ENCODE data around the gene INF2.

The INF2 gene

DNA sequence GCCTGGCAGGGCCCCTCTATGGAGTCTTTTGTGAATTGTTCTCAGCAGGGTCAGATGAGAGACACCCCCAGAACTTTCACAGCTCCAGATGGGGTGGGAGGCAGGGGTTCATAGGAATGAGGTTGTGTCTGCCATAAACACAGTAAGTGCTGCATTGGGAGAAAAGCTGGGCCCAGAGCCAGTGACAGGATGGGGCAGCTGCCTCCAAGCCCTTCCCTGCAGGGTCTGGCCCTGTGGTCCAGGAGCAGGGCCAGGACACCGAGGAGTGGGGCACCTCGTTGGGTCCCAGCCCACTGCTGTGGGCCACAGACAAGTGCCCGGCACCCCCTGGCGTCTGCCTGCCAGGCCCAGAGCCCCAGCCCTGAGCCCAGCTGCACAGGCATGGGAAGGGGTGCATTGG is 13.3 kb downstream of the INF2 start:
- DNase-seq (ENCODE audit: low read depth), result no peak

DNA sequence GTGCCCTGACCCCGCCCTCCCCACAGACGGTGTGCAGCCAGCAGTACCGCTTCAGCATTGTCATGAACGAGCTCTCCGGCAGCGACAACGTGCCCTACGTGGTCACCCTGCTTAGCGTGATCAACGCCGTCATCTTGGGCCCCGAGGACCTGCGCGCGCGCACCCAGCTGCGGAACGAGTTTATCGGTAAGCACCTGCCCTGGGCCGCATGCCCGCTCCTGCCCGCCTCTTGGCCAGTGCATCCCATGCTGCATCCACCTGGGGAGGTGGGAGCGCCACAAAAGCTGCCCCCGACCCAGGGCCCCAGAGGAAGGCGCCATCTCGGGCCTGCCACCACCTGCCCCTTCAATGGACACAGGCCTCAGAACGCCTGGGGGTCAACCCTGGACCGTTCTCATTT is 13.9 kb downstream of the INF2 start:
- DNase-seq (ENCODE audit: low read depth), result no peak

DNA sequence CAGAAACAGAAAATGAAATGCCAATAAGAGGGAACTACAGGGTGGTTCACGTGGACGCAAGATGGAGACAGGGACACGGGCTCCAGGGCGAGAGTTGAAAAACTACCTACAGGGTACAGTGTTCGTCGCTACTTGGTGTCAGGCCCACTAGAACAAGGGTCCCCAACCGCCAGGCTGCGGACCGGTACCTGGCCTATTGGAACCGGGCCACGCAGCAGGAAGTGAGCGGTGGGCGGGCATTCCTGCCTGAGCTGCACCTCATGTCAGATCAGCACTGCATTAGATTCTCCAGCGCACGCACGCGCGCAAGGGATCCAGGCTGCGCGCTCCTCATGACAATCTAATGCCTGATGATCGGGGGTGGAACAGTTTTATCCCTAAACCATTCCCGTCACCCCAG is 14.8 kb downstream of the INF2 start:
- no peak for DNase-seq (ENCODE audit: low read depth)

DNA sequence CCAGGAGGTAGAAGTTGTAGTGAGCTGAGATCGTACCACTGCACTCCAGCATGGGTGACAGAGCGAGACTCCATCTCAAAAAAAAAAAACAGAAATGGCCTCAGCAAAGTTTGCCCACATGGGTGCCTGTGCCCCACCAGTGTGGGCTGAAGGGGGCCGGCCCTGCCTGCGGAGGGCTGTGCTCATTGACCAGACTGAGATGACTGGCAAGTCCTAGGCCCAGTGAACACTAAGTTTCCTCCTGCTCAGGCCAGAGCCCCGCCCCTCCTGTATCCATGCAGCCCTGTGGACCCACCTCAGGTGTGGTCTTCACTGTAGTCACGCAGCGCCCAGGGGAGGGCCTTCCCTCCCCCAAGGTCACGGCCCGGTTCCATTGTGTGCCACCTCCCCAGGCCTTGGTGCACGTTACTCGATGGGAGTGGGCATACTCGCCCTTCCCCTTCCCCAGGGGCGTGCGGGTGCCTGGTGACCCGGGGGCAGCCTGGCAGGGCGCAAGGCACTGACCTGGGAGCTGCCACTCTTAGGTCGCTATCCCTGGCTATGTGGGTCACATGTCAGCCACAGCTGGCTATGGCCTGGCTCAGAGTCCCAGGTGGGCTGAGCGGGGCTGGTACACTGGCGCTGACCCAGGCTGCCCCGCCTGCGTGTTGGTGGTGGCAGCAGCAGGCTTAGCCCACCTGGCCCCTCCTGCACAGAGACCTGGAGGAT is 16.1 kb downstream of the INF2 start:
- DNase-seq (ENCODE audit: low read depth), result no peak

DNA sequence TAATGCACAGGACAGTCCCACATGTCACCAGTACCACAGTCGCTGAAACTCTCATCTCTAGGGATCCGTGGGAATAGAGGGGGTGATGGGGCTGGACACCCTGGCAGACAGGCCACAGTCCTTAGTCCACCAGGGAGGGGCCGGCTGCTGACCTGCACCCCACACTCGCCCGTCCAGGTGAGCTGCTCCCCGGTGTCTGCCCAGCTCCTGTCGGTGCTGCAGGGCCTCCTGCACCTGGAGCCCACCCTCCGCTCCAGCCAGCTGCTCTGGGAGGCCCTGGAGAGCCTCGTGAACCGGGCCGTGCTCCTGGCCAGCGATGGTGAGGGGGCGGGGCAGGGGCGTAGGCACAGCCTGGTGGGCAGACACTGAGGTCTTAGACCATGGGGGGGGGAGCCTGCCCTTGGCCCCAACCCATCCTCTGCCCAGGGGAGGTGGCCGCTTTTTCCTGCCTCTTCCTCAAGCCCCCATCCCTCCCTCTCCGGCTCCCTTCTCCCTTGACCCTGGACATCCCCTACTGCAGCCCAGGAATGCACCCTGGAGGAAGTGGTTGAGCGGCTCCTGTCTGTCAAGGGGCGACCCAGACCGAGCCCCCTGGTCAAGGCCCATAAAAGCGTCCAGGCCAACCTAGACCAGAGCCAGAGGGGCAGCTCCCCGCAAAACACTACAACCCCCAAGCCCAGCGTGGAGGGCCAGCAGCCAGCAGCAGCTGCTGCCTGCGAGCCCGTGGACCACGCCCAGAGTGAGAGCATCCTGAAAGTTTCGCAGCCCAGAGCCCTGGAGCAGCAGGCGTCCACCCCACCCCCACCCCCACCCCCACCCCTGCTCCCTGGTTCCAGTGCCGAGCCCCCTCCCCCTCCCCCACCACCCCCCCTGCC is 17.6 kb downstream of the INF2 start:
- no peak for DNase-seq (ENCODE audit: low read depth)

DNA sequence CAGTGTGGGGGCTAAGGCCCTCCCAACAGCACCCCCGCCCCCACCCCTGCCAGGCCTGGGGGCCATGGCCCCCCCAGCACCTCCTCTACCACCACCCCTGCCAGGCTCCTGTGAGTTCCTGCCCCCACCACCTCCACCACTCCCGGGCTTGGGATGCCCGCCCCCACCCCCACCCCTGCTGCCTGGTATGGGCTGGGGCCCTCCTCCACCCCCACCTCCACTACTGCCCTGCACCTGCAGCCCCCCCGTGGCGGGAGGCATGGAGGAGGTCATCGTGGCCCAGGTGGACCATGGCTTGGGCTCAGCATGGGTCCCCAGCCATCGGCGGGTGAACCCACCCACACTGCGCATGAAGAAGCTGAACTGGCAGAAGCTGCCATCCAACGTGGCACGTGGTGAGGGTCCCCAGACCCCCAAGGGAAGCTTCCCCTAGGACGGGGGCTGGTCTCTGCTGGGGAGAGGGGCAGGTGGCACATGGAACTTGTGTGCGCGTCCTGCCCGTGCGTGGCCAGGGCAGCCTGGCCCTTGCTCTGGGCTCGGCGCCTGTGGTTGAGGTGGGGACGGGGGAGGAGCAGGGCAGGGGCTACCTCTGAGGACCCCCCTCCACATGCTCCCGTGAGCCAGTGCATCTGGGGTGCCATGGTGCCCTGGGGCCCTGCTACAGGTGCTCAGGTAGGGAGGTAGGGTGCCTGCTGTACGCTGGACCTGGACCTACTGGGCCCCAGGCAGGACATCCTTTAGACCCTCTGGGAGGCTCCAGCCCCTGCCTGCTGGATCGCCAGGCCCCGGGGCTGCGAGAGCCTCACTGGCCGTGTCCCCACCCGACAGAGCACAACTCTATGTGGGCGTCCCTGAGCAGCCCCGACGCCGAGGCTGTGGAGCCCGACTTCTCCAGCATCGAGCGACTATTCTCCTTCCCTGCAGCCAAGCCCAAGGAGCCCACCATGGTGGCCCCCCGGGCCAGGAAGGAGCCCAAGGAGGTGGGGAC is 18.5 kb downstream of the INF2 start:
- no peak for DNase-seq (ENCODE audit: low read depth)

DNA sequence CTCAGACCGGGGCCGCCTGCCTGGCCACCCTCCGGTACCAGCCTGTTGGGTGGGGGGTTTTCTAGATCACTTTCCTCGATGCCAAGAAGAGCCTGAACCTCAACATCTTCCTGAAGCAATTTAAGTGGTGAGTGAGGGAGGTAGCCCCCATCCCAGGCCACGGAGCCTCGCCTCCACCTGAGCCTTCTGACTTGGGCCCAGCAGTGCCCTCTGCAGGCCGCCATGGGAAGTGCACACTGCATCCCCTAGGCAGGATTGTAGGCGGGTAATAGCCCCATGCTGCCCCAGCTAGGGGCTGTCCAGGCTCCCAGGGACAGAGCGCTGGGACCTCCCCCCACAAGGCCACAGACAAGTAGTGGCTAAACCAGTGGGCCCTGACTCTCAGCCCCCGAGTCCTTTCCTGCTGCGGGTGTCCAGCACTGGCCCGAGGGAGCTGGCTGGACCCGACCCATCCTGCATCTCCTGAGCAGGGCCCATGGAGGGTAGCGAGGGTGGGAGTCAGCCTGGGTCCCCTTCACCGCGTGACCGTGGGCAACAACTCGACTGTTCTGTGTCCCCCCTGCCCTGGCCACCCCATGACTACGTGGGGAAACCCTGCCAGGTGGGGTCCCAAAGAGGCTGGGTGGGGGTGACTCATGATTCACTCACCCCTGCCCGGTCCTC is 19.3 kb downstream of the INF2 start:
- DNase-seq (ENCODE audit: low read depth), result peak; percentile 45

DNA sequence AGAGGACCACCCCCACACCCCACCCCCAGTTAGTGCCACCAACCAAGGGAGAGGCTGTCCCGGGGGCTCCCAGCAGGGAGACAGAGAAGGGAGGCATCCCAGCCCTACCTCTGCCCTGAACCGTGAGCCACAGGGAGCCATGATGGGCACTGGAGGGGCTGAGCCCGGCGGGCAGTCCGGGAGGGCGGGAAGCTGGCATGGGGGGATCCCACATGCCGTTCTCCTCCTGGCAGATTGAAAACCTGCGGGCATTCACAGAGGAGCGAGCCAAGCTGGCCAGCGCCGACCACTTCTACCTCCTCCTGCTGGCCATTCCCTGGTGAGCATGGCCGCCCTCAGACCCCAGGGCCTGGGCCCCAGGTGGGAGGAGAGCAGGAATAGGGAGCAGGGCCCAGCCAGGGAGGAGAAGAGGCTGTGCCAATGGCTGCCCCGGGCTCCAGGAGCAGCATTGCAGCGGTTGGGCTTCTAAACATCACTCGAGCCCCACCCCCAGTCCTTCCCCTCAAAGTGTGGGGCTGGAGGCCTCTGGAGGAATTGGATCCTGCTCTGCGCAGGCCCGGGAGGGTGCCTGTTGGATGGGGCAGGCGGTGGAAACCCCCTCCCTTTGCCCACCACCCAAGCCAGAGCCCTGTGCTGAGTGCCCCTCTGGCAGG is 20.1 kb downstream of the INF2 start:
- no peak for DNase-seq (ENCODE audit: low read depth)

DNA sequence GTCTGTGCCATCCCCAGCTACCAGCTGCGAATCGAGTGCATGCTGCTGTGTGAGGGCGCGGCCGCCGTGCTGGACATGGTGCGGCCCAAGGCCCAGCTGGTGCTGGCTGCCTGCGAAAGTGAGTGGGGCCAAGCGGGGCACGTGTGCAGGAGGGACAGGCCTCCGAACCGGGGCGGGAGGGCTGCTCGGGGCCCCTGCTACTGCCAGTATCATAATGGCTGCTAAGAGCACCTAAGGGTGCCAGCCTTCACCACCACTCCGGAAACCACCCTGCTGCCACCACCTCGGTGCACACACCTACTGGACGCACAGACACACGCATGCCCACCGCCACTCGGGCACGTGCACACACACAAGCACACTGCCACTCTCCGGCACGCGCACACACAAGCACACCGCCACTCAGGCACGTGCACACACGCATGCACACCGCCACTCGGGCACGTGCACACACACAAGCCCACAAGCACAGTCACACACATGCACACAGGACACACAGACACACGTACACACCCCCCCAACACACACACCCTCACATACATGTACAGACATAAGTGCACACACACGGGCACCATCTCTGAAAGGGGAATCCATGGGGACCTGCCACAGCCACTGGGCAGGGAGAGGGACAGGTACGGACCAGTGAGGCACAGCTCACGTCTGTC is 20.8 kb downstream of the INF2 start:
- no peak for DNase-seq (ENCODE audit: low read depth)

DNA sequence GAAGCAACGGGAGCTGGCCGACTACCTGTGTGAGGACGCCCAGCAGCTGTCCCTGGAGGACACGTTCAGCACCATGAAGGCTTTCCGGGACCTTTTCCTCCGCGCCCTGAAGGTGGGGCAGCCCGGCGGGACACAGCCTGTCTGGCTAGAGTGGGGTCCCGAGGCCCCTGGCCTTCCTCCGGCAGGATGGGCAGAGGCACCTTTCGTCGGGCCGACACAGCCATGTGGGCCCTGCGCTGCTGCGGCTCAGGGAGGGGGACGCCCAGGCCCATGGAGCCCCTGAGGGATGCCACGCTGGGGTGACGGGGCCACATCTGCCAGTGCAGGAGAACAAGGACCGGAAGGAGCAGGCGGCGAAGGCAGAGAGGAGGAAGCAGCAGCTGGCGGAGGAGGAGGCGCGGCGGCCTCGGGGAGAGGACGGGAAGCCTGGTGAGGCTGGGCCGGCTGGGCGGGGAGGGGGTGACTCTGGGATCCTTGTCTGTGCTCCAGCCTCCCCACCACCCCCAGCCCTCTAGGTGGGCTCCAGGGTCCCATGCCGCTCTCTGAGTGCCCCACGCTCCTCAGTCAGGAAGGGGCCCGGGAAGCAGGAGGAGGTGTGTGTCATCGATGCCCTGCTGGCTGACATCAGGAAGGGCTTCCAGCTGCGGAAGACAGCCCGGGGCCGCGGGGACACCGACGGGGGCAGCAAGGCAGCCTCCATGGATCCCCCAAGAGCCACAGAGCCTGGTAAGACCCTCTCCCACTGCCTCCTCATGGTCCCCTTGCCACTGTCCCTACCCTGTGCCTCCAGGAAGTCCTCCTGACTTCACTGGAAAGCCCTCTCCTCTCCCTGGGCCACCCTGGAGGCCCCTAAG is 23.7 kb downstream of the INF2 start:
- DNase-seq (ENCODE audit: low read depth), result no peak

DNA sequence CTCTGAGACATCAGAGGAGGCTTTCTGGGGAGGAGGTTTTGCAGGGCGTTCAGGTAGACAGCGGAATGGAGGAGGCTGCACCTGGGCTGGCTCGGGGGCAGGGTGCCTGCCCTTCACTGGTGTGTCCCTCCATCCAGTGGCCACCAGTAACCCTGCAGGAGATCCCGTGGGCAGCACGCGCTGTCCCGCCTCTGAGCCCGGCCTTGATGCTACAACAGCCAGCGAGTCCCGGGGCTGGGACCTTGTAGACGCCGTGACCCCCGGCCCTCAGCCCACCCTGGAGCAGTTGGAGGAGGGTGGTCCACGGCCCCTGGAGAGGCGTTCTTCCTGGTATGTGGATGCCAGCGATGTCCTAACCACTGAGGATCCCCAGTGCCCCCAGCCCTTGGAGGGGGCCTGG is 24.6 kb downstream of the INF2 start:
- DNase-seq (ENCODE audit: low read depth), result no peak

DNA sequence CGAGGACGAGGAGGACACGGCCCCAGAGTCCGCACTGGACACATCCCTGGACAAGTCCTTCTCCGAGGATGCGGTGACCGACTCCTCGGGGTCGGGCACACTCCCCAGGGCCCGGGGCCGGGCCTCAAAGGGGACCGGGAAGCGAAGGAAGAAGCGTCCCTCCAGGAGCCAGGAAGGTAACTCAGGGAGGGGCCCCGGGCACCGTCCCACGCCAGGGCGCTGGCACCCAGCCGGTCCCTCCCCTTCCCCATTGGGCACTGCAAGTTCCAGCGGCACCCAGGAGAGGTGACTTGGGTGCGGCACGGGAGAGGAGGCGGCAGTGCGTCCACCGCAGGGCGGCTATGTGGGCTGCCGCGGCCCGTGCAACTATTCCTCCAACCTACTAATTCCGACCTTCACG is 25.3 kb downstream of the INF2 start:
- no peak for DNase-seq (ENCODE audit: low read depth)

DNA sequence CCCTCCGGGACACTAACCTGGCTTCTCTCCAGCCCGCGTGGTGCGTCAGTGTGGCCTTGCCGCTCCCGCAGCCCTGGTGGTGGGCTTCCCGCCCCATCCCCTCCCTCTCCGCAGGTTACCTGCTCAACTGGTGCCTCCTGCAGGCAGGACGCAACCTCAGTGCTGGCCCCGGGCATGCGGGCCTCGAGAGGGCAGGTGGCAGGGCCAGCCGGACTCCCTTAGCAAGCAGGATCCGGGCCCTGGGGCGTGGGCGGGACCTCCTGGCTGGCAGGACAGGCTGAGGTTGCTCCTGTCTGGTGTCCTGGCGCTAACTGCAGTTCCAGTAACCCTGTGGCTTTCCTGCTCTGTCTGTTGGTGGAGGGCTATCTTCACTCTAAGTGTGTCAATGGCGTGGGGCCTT is 26.0 kb downstream of the INF2 start:
- DNase-seq (ENCODE audit: low read depth), result no peak

DNA sequence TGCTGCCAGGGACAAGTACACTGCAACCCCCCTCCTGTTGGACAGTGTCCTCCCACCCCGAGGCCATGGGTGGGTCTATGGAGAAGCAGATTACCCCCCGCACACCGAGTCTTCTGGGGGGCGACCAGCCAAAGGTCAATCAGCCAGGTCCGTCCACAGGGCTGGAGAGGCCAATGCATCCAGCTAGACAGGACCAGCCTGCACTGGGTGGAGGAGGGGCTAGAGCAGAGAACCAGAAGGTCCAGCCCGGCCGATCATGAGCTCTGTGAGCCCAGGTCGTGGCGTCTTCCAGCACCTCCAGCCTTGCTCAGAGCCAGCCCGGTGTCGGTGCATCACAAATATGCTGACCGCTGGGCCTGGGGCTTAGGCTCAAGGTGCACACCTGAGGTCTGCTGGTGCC is 26.5 kb downstream of the INF2 start:
- no peak for DNase-seq (ENCODE audit: low read depth)

DNA sequence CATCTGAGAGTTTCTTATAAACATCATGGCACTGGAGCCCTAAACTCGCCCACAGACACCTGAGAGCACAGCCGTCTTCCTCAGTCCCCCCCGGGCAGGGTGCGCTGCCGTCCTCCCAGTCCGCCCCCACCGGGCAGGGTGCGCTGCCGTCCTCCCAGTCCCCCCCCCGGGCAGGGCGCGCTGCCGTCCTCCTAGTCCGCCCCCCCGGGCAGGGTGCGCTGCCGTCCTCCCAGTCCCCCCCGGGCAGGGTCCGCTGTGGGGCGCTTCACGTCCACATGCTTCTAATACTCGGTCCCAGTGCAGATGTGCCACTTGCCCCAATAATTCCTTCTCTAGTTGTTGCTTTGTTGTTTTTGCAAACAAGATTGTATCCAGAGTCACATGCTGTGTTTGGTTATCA is 27.7 kb downstream of the INF2 start:
- DNase-seq (ENCODE audit: low read depth), result no peak

DNA sequence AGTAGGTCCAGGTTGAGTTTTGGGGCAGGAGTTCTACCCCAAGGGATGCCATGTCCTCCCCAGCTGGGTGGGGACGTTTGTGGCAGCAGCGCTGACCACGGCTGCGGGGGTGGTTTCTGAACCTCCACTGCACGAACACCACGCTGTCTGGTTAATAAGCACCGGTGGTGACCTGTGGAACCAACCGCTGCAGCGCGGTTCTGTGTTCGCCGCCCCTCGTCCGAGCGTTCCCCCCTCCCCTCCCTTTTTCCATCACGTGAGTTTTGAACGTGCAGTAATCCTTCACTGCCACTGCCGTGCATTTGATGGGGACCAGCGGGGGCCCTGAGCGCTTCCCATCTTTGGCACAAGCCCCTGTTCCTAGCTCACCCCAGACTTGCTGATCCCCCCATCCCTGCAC is 28.2 kb downstream of the INF2 start:
- no peak for DNase-seq (ENCODE audit: low read depth)

DNA sequence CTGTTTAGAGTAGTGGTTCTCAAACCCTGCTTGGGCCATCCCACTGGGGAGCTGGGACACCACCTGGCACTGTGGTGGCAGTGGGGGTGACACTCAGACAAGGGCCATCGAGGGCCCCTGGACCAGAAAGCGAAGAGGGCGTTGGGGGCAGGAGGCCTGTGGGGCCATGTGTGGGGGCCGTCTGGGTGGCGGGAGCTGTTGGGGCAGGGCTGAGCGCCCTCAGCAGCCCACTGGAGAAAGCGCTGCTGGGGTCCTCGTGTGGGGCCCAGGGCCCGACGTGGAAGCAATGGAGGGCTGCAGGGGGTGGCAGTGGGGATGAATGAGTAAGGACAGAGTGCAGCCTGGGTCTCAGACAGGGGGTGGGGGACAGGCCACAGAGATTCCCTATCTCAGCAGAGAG is 28.7 kb downstream of the INF2 start:
- no peak for DNase-seq (ENCODE audit: low read depth)

DNA sequence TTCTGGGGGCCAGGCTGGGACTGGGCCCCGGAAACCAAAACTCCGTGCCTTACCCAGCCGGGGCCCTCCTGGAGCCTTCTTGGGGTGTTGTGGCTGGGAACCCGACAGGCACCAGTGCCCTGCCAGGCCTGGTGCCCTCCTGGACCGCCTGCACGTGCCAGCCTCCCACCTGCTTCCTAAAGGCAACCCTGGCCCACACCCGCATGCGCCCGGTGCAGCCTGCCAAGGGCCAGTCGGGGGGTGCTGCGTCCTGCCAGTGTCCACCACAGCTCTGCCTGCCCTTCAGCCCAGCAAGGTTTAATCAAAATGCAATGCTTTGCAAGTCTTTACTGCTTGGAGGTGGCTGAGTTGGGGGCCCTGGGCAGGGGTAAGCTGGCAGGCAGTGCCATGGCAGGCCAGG is 29.5 kb downstream of the INF2 start:
- no peak for DNase-seq (ENCODE audit: low read depth)

DNA sequence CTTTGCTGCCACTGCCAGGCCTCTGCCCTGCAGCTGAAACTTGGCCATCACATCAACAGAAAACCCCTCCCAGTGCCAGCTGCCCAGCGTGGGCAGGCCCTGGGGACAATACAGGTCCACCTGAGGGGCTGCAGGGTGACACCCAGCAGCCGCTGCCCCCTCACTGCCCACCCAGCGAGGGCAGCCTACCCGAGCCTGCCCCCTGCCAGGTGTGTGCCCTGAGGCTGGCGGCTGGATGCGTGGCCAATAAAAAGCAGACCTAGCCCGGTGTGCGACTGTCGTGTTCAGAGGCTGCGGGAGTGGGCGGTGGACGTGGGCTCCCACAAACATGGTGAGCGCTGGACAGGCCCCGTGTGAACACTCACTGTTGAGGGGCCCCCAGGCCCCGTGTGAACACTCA is 29.9 kb downstream of the INF2 start:
- no peak for DNase-seq (ENCODE audit: low read depth)
